ENCODE results near the gene C2orf81.

DNA sequence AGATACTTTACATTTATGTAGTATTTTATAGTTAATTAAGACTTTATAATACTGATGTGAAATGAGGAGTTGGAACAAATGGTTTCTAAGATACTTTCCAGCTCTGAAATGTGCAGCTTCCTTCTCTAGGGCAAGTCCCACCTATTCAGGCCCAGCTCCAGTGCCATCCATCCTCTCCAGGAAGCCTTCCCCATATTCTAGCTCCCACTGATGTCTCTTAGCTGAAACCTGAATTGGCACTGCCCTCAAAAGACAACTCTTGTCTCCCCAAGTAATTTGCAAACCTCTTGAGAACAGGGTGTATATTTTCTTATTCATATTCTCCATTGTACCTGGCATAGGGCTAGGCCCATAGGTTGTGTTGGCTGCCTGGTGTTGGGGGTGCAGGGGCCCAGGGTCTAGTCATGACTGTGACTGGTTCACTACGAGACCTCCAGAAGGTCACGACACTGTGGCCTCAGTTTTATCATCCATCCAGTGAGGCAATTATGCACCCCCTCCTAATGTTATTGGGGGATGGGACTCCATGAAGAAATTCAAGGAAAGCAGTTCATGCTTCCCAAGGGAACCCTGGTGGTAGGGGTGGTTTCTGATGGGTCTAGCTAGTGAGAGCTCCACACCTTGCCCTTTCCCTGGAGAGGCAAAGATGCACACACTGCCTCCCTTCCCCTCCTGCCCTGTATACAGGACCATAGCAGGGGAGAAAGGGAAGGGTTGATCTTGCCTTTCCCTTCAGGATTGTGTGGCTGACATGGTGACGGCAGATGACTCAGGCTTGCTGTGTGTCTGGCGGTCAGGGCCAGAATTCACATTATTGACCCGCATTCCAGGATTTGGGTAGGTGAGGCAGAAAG lies 2.9 kb upstream of the C2orf81 start:
- TF ChIP-seq NFE2L2 (conservative IDR thresholded peaks at IDR 0.05; ENCODE audit: low read length) = no peak
- no peak for TF ChIP-seq ESRRA (IDR thresholded peaks at IDR 0.05; ENCODE audit: borderline replicate concordance, low read length)
- no peak for TF ChIP-seq MAZ (IDR thresholded peaks at IDR 0.05; ENCODE audit: borderline replicate concordance, low read depth, low read length)
- no peak for TF ChIP-seq PBX3 (IDR thresholded peaks at IDR 0.05)
- TF ChIP-seq BHLHE40 (IDR thresholded peaks at IDR 0.05; ENCODE audit: low read depth, low read length) = no peak
- TF ChIP-seq, protein P1, sequence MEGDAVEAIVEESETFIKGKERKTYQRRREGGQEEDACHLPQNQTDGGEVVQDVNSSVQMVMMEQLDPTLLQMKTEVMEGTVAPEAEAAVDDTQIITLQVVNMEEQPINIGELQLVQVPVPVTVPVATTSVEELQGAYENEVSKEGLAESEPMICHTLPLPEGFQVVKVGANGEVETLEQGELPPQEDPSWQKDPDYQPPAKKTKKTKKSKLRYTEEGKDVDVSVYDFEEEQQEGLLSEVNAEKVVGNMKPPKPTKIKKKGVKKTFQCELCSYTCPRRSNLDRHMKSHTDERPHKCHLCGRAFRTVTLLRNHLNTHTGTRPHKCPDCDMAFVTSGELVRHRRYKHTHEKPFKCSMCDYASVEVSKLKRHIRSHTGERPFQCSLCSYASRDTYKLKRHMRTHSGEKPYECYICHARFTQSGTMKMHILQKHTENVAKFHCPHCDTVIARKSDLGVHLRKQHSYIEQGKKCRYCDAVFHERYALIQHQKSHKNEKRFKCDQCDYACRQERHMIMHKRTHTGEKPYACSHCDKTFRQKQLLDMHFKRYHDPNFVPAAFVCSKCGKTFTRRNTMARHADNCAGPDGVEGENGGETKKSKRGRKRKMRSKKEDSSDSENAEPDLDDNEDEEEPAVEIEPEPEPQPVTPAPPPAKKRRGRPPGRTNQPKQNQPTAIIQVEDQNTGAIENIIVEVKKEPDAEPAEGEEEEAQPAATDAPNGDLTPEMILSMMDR (IDR thresholded peaks at IDR 0.05) = no peak
- TF ChIP-seq E2F6 (IDR thresholded peaks at IDR 0.05; ENCODE audit: borderline replicate concordance, low read depth) = no peak
- no peak for TF ChIP-seq TP53 (CRISPR knock-in tag; IDR thresholded peaks at IDR 0.05)
- TF ChIP-seq RAD21 (conservative IDR thresholded peaks at IDR 0.05 in 1 of 2, IDR thresholded peaks at IDR 0.05 in 1 of 2) = no peak
- TF ChIP-seq POLR2A (IDR thresholded peaks at IDR 0.05; ENCODE audit: low read length) = no peak
